G401.6 (cell line): ENCODE data around the gene TNFRSF8.

Source experiments
- FAIRE-seq: peaks from 2 replicates; lab custom pipeline; 2012; peaks lifted over from hg19 to GRCh38; lab: Jason Lieb, UNC

The TNFRSF8 gene

DNA sequence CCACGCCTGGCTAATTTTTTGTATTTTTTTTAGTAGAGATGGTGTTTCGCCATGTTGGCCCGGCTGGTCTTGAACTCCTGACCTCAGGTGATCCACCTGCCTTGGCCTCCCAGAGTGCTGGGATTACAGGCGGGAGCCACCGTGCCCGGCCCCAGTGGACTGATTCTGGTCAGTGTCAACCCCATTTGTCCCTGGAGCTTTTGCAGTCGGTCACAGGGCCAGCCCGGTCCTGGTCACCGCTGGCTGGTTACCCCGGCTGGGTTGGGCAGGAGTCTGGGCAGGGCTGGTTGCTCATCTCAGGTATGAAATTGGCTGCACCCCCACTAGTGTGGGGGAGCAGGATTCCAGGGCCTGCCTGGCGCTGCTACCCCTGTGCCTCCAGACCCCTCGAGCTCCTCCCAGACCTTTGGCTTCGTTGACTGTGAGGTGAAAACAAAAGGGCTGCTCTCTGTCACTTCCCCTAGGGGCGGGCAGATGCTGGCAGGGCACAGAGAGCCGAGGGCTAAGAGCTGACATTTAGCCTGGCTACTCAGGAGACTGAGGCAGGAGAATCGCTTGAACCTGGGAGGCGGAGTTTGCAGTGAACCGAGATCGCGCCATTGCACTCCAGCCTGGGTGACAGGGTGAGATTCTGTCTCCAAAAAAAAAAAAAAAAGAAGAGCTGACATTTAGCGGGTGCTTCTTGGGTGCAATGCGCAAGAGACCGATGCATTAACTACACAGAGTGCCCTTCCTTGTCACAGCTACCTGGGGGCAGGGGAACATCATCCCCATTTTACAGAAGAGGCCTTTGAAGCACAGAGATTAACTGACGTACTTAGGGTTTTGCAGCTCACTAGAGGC lies 114.3 kb downstream of the TNFRSF8 start:
- FAIRE-seq: no peak

DNA sequence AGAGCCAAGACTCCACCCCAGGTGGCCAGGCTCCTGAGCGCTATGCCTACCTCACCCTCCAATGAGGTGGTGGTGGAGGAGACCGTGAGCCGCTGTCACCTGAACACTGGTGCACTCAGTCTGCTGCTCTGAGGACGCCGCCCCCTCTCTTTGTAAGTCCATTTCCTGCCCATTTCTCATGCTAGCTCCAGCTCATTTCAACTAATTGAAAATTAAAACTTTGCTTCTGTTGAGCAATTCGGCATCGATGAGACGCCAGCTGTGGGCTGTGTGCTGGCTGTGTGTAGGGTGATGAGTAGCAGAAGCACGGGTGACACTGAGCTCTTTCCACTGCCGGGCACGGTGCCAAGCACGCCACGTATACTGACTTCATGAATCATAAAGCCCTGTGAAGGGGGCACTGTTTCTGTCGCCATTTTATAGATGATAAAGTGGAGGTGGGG lies 114.9 kb downstream of the TNFRSF8 start:
- FAIRE-seq: no peak

DNA sequence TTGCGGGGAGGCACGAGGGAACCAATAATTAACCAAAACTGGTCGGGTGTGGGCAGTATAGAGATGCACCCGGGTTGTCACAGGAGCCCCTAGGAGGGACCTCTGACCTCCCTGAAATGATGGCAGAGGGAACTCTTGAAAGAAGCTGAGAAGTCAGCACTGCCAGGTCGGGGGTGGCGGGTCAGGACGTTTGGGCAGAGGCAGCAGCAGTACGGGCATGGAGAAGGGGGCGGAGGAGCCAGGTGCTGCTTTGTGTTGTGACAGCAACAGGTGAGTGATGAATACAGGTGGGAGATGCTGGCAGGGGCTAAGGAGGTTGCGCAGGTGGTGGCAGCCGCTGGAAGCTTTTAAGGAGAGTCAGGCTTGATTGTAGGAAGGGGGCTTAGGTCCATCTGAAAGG lies 115.4 kb downstream of the TNFRSF8 start:
- FAIRE-seq: no peak

DNA sequence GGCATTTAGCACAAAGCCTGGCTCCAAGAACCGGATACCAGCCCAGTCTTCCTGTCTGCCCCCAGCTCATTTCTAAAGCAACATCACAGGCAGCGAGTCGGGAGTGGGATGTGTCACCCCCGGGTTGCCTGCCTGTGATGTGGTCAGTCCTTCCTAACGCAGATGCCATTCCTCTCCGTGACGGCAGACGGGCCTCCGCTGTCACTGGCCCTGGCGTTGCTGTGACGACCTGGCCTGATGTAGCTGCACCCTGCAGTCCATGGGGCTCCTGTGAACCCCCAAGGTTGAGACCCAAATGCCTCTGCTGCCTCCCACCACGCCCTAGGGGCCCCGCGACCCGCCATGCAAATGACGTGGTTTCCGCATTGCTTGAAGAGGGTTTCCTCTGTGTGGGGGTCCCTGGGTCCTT lies 116.0 kb downstream of the TNFRSF8 start:
- no peak for FAIRE-seq

DNA sequence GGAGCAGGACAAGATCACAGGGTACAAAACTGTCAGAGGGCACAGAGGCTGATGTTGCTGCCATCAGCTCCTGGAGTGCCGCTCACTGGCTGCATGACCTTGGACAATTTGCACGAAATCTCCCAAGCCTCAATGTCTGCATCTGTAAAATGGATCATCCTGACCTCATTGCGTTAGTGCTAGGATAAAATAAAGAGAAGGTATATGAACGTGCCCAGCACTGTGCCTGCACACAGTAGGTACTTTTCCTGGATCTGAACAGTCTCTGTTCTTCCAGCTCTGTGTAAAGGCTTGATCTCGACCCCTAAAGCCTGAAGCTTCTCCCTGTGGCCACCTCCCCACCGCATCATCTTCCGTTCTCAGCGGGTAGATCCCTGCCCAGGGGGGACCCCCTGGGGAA lies 116.6 kb downstream of the TNFRSF8 start:
- FAIRE-seq: no peak

DNA sequence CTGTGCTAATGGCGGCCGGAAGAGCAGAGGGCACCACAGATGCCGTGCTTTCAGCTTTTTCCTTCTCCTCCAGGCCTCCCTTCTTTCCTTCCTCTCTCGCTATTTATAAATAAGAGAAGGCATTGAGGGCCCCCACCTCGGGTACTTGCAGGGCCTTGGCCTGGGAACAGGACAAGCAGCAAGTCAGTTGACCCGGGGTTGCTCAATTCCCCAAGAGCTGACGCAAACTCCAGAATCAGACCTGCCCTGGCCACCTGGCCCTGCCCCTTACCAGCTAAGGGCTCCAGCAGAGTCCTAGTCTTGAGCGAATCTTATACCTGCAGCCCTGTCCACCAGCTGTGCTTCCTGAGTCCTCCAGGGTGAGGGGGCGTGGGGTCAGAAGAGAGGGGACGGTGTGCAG lies 117.2 kb downstream of the TNFRSF8 start:
- no peak for FAIRE-seq

DNA sequence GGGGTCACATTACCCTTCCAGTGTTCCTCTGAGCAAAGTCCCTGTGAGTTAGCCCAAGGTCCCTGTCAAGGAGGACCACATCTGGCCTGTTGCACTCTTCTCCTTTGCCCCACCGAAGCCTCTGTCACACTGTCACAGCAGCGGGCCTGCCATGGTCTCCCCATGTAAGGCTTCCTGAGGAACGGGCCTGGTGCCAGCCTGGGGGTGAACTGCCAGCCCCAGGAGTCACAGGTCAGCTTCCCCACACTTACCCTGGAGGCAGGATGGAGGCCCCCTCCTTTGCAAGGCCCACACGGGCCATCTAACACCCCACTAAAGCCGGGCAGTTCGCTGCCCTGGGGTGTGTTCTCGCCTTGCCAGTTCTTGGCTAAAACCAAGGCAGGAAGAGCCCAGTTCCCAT lies 117.8 kb downstream of the TNFRSF8 start:
- no peak for FAIRE-seq

DNA sequence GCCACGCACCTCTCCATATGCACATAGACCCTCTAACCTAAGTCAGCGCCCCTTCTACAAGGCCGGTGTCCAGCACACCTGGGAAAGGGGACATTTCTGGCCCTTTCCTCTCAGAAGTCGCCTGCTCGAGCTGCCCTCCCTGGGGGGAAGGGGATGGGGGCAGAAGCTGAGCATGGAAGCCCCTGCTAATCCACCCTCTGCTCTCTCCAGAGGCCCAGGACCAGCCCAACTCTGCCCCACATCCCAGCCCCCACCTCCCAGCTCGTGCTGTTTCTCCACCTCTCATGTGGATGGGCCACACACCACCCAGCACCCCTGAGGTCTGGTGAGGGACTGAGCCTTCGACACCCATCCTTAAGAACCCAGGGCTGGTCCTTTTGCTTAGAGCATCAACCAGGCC lies 118.5 kb downstream of the TNFRSF8 start:
- FAIRE-seq: no peak

DNA sequence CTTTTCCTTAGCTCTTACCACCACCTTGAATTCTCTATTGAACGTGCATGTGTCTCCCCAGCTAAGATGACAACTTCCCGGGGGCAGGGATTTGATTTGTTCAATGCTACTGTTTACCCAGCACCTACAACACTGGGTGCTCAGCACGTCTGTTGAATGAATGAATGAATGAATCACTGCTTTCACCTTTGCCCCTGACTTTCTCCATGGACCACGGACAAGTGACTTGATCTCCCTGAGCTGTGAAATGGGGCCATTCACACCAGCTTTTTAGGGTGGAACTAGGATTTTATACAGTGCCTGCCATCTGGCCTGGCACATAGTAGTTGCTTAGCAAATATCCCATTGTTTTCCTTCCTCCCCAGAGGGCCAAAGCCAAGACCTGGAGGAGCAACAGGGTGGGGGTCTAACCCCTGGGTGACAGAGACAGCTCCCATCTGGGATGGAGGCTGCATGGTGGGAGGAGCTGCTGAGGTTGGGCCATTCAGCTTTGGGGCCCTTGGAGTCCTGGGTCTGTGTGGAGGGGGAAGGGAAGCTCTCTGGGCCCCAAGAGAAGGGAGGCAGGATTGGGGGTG lies 119.4 kb downstream of the TNFRSF8 start:
- no peak for FAIRE-seq

DNA sequence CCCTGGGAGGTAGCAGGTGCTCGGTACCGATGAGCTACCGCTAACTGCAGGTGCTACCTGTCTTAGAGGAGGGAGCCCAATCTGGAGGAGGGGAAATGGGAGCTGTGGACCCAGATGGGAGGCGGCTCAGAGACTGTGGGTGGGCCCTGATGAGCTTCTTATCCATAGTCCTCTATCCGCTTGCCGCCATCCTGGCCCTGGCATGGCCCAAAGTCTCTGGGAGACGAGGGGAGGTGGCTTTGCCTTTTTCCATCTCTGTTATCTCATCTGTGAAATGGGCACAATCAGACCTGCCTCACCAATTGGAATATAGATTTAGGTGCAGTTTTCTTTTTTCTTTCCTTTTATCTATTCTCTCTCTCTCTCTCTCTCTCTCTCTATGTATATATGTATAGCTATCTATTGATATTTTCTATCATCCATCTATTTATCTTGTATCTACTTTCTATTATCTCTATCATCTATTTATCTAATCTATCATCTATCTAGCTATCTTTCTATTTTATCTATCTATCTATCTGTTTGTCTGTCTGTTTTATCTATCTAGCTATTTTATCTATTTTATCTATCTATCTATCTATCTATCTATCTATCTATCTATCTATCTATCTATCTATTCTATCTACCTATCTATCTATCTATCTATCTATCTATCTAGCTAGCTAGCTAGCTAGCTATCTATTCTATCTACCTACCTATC lies 120.1 kb downstream of the TNFRSF8 start:
- no peak for FAIRE-seq

DNA sequence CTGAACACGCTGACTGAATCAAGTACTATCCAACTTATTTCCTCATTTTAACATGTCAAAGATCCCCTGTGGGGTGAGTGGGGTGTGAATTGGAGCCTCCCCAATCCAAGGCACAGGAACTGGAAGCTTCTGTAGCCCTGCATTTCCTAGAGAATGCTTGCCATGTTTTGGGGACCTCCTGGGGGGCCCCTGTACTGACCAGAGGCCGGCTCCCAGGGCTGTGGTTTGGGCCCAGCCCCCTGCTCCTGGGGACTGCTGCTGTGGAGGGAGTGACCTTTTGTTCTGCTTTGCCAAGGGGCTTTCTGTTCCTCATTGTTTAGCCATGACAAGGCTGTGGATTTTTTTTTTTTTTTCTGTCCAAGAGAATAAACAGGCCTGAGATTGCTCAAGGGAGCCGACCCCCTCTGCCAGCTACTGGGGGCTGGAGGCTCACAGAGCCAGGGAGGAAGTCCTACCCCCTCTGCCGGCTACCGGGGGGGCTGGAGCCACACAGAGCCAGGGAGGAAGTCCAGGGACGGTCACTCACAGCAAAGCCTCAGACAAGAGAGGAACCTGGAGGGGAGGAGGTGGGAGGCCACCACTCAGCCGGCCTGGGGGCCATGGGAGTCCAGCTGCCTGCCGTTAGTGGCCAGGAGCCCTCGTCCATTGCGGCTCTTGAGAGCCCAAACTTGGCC lies 121.0 kb downstream of the TNFRSF8 start:
- no peak for FAIRE-seq

DNA sequence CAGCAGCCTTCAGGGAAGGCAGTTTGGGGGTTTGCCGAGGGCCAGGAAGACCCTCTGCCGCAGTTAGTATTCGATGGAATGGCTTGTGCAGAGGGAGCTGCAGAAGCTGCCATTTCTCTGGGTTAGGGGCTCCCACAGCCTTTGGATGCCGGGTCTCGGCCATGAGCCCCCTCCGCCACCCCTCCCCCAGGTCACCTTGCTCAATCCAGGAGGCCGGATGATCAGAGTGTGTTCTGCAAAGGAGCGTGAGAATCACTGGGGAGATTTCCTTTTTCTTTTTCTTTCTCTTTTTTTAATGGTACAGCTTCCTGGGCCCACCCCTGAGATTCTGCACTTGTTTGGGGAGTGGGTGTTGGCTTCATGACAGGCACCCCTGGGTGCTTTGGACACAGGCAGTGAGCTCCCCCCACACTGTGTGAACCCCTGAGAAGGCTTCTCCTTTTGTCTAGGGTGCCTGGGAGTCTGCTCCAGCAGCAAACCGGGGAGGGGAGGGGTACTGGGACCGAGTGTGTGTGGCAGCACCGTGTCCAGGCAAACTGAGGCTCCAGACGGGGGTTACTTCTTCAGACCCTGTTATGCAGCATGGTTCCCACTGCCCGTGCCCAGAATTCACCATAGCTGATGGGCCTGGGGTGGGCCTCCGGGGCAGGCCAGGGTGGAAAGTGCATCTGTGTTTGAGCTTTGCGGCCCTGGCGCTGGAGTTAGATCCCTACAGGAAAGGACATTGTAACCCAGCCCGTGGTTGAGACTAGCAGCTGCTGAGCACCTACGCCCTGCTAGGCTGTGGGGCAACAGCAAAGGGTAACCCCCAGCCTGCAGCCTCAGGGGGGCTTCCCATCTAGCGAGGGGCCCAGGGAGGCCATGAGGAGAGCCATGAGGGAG lies 122.2 kb downstream of the TNFRSF8 start:
- no peak for FAIRE-seq

DNA sequence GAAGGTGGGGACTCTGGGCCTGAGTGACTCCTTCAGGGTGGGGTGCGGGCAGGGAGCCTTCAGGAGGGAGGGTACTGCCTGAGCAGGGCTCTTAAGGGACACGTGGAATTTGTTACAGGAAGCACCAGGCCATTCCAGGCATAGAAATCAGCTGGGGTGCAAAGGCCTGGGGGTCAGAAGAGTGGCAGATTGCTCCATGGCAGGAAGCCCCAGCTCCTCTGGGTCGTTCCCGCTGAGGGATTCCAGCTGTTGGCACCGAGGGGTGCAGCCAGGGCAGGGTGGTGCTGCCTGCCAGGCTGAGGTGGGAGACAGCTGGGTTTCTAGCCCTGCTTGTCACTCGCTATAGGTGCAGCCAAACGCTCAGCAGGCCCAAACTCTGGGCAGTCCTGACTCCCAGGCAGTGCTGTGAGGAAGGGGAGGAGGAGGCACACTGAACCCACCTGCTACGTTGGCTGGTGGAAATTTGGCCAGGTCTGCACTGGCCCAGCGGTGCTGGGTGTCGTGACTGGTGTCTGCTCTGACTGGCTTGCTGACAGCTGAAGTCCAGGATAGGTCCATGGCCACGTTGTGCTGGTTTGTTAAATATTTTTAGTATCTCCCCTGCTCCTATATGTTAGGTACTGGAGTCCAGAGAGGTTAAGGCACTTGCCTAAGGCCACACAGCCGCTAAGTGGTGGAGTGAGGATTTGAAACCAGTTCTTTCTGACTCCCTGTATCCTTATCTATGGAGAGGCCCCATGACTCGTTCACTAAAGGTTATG lies 123.0 kb downstream of the TNFRSF8 start:
- FAIRE-seq: no peak

DNA sequence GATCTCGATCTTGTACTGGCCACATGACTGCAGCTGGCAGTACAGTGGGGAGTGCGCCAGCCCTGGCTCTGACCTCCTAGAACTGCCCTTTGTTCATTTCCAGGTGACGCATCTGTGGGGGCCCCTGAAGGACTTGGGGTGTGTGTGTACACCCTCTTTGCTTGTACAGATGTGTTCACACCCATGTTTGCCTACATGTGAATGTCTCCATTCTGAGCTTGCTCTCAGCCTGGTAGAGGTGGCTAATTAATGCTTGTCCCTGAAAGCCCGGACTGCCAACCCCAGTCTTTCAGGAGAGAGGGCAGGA lies 123.5 kb downstream of the TNFRSF8 start:
- FAIRE-seq: no peak

DNA sequence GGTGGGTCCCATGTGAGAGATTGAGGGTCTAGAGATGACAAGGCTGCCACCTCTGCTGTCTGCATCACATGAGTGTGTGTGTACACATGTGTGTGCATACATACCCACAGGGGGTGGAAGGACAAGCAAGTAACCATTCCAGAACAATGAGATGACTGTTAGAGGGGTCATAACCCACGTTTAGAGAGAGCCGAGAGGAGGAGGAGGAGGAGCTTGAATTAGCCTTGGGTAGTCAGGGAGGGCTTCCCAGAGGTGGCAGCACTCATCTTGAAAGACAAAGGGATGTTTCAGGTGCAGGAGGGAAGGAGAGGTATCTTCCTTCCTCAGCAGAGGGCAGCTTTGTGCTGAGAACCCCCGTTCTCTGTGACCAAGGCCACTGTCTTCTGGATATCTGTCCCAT lies 125.0 kb downstream of the TNFRSF8 start:
- FAIRE-seq: no peak

DNA sequence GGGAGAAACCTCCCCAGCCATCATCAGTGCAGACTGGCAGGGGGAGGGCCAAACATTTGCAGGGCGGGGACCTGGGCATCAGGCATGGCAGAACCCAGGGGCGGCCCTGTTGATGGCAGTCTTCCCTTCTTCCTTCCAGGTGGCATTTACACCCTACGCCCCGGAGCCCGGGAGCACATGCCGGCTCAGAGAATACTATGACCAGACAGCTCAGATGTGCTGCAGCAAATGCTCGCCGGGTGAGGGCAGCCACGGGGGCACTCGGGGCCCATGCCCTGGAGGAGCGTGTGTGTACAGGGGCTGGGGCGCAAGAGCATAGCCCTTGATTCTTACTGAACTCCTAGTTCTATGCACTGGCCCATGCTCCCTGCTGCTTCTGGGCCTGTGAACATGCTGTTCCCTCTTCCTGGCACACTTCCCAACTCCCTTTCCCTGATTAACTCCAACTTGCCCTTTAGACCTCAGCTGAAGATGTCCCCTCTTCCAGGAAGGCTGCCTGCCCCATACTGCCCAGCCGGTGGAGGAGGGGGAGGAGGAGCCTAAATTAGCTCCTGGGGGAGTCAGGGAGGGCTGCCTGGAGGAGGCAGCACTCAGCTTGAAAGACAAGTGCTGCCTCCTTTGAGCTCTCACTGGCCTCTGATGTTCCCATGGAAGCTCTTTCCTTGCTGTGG lies 125.7 kb downstream of the TNFRSF8 start:
- FAIRE-seq: no peak

DNA sequence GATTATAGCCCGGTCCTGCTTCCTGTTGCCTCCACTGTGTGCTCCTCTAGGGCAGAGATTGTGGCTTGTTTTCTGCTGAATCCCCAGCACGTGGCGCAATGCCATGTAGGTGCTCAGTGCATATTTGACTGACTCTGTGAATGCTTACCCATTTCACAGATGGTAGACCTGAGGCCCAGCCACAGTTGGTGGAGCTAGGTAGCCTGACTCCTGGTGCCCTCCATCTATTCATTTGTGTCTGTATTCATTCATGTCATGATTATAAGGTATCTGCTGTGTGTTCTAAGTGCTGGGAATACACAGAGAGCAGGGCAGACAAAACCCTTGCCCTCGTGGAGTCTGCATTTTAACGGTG lies 126.2 kb downstream of the TNFRSF8 start:
- FAIRE-seq: no peak

DNA sequence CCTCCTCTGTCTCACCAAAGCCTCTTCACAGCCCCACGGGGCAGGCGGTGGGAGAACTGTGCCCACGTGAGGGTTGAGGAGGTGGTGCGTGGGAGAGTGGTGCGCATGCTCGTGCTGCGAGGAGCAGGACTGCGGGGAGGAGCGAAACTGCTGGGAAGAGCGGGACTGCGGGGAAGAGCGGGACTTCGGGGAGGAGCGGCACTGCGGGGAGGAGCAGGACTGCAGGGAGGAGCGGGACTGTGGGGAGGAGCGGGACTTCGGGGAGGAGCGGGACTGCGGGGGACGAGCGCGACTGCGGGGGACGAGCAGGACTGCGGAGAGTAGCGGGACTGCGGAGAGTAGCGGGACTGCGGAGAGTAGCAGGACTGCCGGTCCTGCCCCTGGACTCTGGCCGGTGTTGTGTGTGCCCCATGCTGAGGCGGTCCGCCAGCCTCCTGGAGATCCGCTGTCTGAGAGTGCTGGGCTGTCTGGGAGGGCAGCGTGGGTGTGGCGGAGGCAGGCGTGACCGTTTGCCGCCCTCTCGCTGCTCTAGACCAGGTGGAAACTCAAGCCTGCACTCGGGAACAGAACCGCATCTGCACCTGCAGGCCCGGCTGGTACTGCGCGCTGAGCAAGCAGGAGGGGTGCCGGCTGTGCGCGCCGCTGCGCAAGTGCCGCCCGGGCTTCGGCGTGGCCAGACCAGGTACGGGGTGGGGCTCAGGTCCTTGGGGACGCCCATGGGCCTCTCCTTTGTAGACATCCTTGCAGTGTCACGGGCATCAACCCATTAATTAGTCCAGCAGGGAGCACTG lies 128.3 kb downstream of the TNFRSF8 start:
- FAIRE-seq: no peak
